ENCODE data around the gene CNOT4. TPM values are rescaled to one million over a fixed set of nuclear protein-coding genes. Genes with fewer than 3 reads are reported as not detected.

CNOT4 gene
- total RNA-seq, 3 donors from 2014 or later (not counting 1 experiment from before 2014, with no cell fraction given): 40.6 to 47.1 (median 40.7) TPM

DNA sequence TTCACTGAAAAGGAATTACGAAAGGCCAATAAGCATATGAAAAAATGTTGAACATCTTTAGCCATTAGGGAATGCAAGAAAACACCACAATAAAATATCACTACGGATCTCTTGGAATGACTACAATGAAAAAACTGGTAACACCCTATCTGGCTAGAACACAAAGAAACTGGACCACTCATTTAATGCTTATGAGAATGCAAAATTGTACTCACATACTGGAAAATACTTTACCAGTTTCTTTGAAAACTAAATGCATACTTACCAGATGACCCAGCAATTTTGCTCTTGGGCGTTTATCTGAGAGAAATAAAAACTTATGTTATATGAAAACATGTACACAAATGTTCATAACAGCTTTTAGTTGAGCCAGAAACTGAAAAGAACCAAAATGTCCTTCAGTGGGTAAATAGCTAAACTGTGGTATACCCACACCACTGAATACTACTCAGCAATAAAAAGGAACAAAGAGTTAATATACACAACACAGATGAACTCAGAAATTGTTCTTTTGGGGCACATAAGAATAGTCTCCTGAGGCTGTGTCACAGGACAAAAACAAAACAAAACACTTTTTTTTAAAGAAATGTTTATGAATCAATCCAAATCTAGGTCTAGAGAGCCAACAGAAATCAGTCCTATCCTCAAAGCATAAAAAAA, 23.5 kb downstream of the CNOT4 start:
- DNase-seq: no peak
- H3K4me1 ChIP-seq (ENCODE audit: control insufficient read depth, insufficient read depth, low read length): peaks cover 3% of the 10 kb centered on the region
- Mint-ChIP-seq H3K4me1 (peaks cover 21 to 28% of the 10 kb centered on the region in 2 donors), H3K27ac (peak overlapping the region in 1 of 2 donors; percentile 27), H3K27me3 (ENCODE audit: low read depth in 2 of 2) (no peaks in the 10 kb centered on the region), H3K4me3 (no peak overlapping the region), H3K36me3 (no peaks in the 10 kb centered on the region), H3K9me3 (no peaks in the 10 kb centered on the region)
- H3K27me3 ChIP-seq (ENCODE audit: control insufficient read depth, insufficient read depth, low read length): no peaks in the 10 kb centered on the region
- TF ChIP-seq, protein P1, sequence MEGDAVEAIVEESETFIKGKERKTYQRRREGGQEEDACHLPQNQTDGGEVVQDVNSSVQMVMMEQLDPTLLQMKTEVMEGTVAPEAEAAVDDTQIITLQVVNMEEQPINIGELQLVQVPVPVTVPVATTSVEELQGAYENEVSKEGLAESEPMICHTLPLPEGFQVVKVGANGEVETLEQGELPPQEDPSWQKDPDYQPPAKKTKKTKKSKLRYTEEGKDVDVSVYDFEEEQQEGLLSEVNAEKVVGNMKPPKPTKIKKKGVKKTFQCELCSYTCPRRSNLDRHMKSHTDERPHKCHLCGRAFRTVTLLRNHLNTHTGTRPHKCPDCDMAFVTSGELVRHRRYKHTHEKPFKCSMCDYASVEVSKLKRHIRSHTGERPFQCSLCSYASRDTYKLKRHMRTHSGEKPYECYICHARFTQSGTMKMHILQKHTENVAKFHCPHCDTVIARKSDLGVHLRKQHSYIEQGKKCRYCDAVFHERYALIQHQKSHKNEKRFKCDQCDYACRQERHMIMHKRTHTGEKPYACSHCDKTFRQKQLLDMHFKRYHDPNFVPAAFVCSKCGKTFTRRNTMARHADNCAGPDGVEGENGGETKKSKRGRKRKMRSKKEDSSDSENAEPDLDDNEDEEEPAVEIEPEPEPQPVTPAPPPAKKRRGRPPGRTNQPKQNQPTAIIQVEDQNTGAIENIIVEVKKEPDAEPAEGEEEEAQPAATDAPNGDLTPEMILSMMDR (IDR thresholded peaks at IDR 0.05): no peak
- H3K27ac ChIP-seq (ENCODE audit: low read length): no peak overlapping the region
- H3K4me3 ChIP-seq (ENCODE audit: low read length): no peak overlapping the region
- 83% methylated on average over 2 of the region's 3 CpGs for WGBS (ENCODE audit: insufficient coverage)
- intact Hi-C loops (cut with micrococcal nuclease): no loop called here
- peaks cover 2% of the 10 kb centered on the region for H3K36me3 ChIP-seq (ENCODE audit: control insufficient read depth, insufficient read depth, low read length)
- H3K9me3 ChIP-seq (ENCODE audit: control insufficient read depth, insufficient read depth, low read length): no peaks in the 10 kb centered on the region
- ATAC-seq: no peak

DNA sequence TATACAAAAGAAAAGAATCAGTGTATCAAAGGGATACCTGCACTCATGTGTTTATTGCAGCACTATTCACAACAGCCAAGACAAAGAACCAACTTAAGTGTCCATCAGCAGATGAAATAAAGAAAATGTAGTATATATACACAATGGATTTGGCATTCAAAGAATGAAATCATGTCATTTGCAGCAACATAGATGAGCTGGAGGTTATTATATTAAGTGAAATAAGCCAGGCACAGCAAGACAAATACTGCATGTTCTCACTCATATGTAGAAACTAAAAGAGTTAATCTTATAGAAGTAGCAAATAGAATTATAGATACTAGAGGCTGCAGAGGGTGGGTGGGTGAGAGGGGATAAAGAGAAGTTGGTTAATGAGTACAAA, 28.3 kb downstream of the CNOT4 start:
- TF ChIP-seq, protein P1 (IDR thresholded peaks at IDR 0.05): no peak
- peaks cover 26 to 33% of the 10 kb centered on the region in 2 donors for H3K4me1 Mint-ChIP-seq
- no peak overlapping the region for H3K4me3 ChIP-seq (ENCODE audit: low read length)
- no peaks in the 10 kb centered on the region for H3K9me3 Mint-ChIP-seq
- no peaks in the 10 kb centered on the region for H3K27me3 Mint-ChIP-seq (ENCODE audit: low read depth in 2 of 2)
- H3K36me3 Mint-ChIP-seq: no peaks in the 10 kb centered on the region
- no peaks in the 10 kb centered on the region for H3K27me3 ChIP-seq (ENCODE audit: control insufficient read depth, insufficient read depth, low read length)
- H3K4me3 Mint-ChIP-seq: no peak overlapping the region
- DNase-seq (no peak), ATAC-seq (no peak)
- intact Hi-C loops (cut with micrococcal nuclease): no loop called here
- H3K4me1 ChIP-seq (ENCODE audit: control insufficient read depth, insufficient read depth, low read length): peaks cover 3% of the 10 kb centered on the region
- peaks cover 5% of the 10 kb centered on the region for H3K36me3 ChIP-seq (ENCODE audit: control insufficient read depth, insufficient read depth, low read length)
- no peaks in the 10 kb centered on the region for H3K9me3 ChIP-seq (ENCODE audit: control insufficient read depth, insufficient read depth, low read length)
- no peak overlapping the region for H3K27ac ChIP-seq (ENCODE audit: low read length)
- peak overlapping the region; percentile 32 to 56 for H3K27ac Mint-ChIP-seq

DNA sequence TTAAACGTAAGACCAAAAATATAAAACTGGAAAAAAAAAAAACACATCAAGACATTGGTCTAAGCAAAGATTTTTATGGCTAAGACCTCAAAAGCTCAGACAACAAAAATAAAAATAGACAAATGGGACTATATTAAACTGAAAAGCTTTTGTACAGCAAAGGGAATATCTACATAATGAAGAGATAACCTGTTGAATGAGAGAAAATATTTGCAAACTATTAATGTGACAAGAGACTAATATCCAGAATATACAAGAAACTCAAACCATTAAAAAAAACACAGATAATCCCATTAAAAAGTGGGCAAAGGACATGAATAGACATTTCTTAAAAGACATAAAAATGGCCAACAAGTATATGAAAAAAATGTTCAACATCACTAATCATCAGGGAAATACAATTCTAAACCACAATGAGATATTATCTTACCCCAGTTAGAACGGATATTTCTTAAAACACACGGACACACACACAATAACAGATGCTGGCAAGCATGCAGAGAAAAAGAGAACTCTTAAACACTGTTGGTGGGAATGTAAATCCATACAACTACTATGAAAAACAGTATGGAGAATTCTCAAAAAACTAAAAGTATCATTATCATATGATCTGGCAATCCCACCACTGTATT, 28.8 kb downstream of the CNOT4 start:
- no peak overlapping the region for H3K4me3 Mint-ChIP-seq
- intact Hi-C loops (cut with micrococcal nuclease): no loop called here
- no peaks in the 10 kb centered on the region for H3K36me3 Mint-ChIP-seq
- H3K9me3 Mint-ChIP-seq: no peaks in the 10 kb centered on the region
- H3K27ac ChIP-seq (ENCODE audit: low read length): no peak overlapping the region
- H3K4me1 ChIP-seq (ENCODE audit: control insufficient read depth, insufficient read depth, low read length): peaks cover 3% of the 10 kb centered on the region
- peaks cover 22 to 30% of the 10 kb centered on the region in 2 donors for H3K4me1 Mint-ChIP-seq
- no peaks in the 10 kb centered on the region for H3K9me3 ChIP-seq (ENCODE audit: control insufficient read depth, insufficient read depth, low read length)
- no peak overlapping the region for H3K4me3 ChIP-seq (ENCODE audit: low read length)
- peaks cover 5% of the 10 kb centered on the region for H3K36me3 ChIP-seq (ENCODE audit: control insufficient read depth, insufficient read depth, low read length)
- no peak for DNase-seq
- no peaks in the 10 kb centered on the region for H3K27me3 ChIP-seq (ENCODE audit: control insufficient read depth, insufficient read depth, low read length)
- no peaks in the 10 kb centered on the region for H3K27me3 Mint-ChIP-seq (ENCODE audit: low read depth in 2 of 2)
- TF ChIP-seq, protein P1 (IDR thresholded peaks at IDR 0.05): no peak
- 0% methylated on average over 1 of the region's 3 CpGs for WGBS (ENCODE audit: insufficient coverage)
- ATAC-seq: no peak
- H3K27ac Mint-ChIP-seq: peak overlapping the region; percentile 32 to 56
